ENCODE results near the gene KRT74. TPM values are rescaled to one million over a fixed set of nuclear protein-coding genes. Genes with fewer than 3 reads are reported as not detected.
A peak's percentile ranks its signal among the peaks of the same experiment; 100 is the strongest.

The KRT74 gene
- total RNA-seq, 1 donor from 2014 or later = not detected

DNA sequence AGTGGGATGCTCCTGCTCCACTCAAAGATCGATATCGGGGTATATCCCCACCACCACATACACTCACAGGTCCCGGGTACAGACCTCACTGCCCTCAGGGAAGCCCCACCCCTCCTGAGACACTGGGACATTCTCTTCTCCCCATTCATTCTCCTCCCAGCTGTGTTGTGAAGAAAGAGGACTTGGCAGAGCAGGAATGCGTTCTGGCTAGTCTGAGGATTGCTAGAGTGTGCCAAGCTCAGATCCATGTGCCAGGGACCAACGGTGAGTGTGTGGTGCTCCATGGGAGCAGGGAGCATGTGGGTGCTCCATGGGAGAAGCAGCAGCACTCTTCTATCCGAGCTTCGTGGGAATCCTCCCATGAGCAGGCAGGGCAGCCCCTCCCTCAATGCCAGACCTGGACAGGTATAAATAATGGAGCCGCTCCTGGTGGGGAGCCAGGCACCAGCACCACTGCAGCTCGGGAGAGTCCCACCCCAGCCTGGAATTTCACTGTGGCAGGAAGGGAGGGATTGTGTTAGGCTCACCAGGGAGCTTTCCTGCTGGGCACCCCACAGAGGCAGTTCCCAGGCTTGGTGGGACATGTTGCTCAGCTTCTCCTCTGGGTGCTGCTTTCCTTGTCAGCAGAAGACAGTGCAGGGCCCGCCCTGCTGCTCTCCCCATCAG lies 51.2 kb downstream of the KRT74 start:
- Mint-ChIP-seq H3K27me3 (ENCODE audit: unreplicated experiment) (no peaks in the 10 kb centered on the region), H3K27ac (ENCODE audit: unreplicated experiment) (no peak overlapping the region), H3K36me3 (ENCODE audit: low read depth, unreplicated experiment) (no peaks in the 10 kb centered on the region), H3K4me3 (ENCODE audit: unreplicated experiment) (no peak overlapping the region), H3K4me1 (ENCODE audit: unreplicated experiment) (no peaks in the 10 kb centered on the region), H3K9me3 (ENCODE audit: unreplicated experiment) (no peaks in the 10 kb centered on the region)
- DNase-seq (ENCODE audit: low spot score) = no peak
- TF ChIP-seq, protein P1, sequence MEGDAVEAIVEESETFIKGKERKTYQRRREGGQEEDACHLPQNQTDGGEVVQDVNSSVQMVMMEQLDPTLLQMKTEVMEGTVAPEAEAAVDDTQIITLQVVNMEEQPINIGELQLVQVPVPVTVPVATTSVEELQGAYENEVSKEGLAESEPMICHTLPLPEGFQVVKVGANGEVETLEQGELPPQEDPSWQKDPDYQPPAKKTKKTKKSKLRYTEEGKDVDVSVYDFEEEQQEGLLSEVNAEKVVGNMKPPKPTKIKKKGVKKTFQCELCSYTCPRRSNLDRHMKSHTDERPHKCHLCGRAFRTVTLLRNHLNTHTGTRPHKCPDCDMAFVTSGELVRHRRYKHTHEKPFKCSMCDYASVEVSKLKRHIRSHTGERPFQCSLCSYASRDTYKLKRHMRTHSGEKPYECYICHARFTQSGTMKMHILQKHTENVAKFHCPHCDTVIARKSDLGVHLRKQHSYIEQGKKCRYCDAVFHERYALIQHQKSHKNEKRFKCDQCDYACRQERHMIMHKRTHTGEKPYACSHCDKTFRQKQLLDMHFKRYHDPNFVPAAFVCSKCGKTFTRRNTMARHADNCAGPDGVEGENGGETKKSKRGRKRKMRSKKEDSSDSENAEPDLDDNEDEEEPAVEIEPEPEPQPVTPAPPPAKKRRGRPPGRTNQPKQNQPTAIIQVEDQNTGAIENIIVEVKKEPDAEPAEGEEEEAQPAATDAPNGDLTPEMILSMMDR (IDR thresholded peaks at IDR 0.05; ENCODE audit: unreplicated experiment) = no peak

DNA sequence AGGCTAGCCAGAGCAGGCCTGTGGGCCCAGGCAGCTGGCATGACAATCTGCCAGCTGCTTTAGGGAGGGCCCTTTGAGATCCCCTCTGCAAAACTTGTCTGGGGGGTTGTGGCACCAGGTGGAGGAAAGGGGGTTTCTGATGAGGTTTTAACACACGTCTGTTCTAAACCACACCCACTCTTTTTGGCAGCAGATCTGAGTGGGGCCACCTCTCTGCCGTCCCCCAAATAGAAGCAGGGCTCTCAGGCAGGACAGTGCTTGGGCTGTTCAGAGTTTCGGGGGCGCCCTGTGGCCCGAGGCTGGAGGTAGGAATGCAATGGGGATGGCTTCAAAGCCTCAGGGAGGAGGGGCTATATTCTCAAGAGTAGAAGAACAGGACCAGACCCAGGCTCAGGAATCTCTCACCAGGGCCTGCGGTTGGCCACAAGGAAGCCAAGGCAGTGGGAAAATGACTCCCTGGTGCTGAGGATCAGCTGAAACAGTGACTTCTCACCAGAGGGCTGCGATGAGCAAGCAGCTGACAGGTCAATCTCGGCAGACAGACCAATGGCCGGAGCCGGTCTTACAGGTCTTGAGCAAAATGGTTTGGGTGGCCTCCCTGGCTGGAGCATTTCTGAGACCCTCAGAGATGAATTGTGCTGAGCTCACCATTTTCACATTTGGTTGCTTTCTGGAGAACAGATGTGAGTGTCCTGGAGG lies 51.9 kb downstream of the KRT74 start:
- no peaks in the 10 kb centered on the region for H3K27me3 Mint-ChIP-seq (ENCODE audit: unreplicated experiment)
- TF ChIP-seq, protein P1 (IDR thresholded peaks at IDR 0.05; ENCODE audit: unreplicated experiment) = no peak
- no peak overlapping the region for H3K4me3 Mint-ChIP-seq (ENCODE audit: unreplicated experiment)
- H3K27ac Mint-ChIP-seq (ENCODE audit: unreplicated experiment) = no peak overlapping the region
- no peaks in the 10 kb centered on the region for H3K9me3 Mint-ChIP-seq (ENCODE audit: unreplicated experiment)
- no peaks in the 10 kb centered on the region for H3K4me1 Mint-ChIP-seq (ENCODE audit: unreplicated experiment)
- DNase-seq (ENCODE audit: low spot score) = no peak
- no peaks in the 10 kb centered on the region for H3K36me3 Mint-ChIP-seq (ENCODE audit: low read depth, unreplicated experiment)

DNA sequence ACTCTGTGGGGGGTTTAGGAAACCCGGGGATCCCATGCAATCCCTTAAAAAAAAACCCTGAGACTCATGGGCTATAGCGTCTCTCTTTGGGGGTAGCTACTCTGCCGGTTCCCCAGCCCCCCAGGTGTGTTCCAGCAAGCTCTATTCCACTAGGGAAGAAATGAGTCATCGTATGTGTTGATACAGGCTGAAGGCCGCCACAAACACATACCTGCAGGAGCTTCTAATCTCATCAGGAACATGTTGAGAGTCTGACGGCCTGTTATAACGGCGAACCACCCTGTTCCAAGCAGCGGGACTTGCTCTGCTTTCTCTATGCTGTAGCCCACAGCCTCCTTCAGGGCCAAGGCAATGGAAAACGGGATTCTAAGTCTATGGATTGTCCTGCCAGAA lies 52.5 kb downstream of the KRT74 start:
- Mint-ChIP-seq H3K4me1 (ENCODE audit: unreplicated experiment) (no peaks in the 10 kb centered on the region), H3K4me3 (ENCODE audit: unreplicated experiment) (no peak overlapping the region), H3K9me3 (ENCODE audit: unreplicated experiment) (no peaks in the 10 kb centered on the region), H3K27ac (ENCODE audit: unreplicated experiment) (no peak overlapping the region), H3K36me3 (ENCODE audit: low read depth, unreplicated experiment) (no peaks in the 10 kb centered on the region), H3K27me3 (ENCODE audit: unreplicated experiment) (no peaks in the 10 kb centered on the region)
- DNase-seq (ENCODE audit: low spot score) = peak; percentile 1
- TF ChIP-seq, protein P1 (IDR thresholded peaks at IDR 0.05; ENCODE audit: unreplicated experiment) = no peak

DNA sequence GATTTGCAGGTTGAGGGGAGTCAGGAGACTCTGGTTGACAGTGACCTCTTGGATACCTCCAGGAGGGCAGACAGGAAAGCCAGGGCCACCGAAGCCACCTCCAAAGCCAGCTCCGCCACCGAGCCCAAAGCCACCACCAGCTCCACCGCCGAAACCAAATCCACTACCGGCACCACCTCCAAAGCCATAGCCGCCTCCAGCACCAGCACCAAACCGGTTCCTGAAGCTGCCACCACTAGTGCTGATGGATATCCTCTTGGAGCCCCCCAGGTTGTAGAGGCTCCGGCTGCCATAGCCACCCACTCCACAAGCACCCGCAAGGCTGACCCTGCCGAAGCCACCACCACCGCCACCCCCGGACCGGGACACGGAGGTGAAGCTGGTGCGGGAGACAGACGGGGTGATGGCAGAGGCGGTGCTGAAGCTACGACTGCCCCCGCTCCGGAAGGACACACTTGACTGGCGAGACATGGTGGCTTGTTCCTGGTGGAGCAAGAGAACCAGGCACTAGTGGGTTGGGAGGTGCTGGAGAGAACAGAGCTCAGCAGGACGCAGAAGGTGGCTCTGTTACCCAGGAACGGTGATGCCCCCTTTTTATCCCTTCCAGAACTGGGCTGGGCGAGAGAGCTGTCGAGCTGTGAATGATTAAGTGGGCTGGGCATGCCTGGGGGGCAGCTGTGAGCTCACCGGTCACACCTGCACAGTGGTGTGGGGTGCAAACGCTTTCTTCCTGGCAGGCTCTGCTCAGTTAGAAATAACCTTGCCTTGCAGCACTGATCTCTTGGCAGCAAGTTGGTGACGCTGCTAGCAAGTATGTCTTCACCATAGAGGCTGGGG lies 53.6 kb downstream of the KRT74 start, which contains the start of gene KRT5:
Gene KRT5 (minus strand): TSS at position 569 of the 837 bp plus-strand sequence. CDS start 98 bp downstream, at position 471.
- Mint-ChIP-seq H3K36me3 (ENCODE audit: low read depth, unreplicated experiment) (no peaks in the 10 kb centered on the region), H3K4me3 (ENCODE audit: unreplicated experiment) (no peak within 1 kb of the TSS), H3K27me3 (ENCODE audit: unreplicated experiment) (no peaks in the 10 kb centered on the region), H3K4me1 (ENCODE audit: unreplicated experiment) (no peaks in the 10 kb centered on the region), H3K9me3 (ENCODE audit: unreplicated experiment) (no peaks in the 10 kb centered on the region), H3K27ac (ENCODE audit: unreplicated experiment) (no peak within 1 kb of the TSS)
- TF ChIP-seq, protein P1 (IDR thresholded peaks at IDR 0.05; ENCODE audit: unreplicated experiment) = no peak
- DNase-seq (ENCODE audit: low spot score) = peak; percentile 1

Data from endothelial cell (in vitro differentiated cells).